Type B pancreatic cell (in vitro differentiated cells): ENCODE data around the gene NEURL1. TPM values are rescaled to one million over a fixed set of nuclear protein-coding genes. Genes with fewer than 3 reads are reported as not detected.
A peak's percentile ranks its signal among the peaks of the same experiment; 100 is the strongest.

Experiments
- DNase-seq: peaks from one replicate; pipeline ENCODE4 v3.0.0; 2021; ENCODE audit warnings: mixed read lengths; ENCODE audit not compliant: unreplicated experiment; ENCODE audit errors: extremely low spot score
- H3K27ac Mint-ChIP-seq: 2 replicates; pipeline ENCODE4 v1.8.0; 2021; ENCODE audit warnings: mild to moderate bottlenecking, mixed read lengths
- H3K27me3 Mint-ChIP-seq: 2 replicates; pipeline ENCODE4 v1.8.0; 2021; ENCODE audit warnings: mixed read lengths
- H3K36me3 Mint-ChIP-seq: 2 replicates; pipeline ENCODE4 v1.8.0; 2021; ENCODE audit warnings: mixed read lengths
- H3K4me1 Mint-ChIP-seq: one replicate; pipeline ENCODE4 v1.8.0; 2021; ENCODE audit warnings: mixed read lengths; ENCODE audit not compliant: unreplicated experiment
- H3K4me3 Mint-ChIP-seq: 2 replicates; pipeline ENCODE4 v1.8.0; 2021; ENCODE audit warnings: mild to moderate bottlenecking, mixed read lengths
- H3K9me3 Mint-ChIP-seq: 2 replicates; pipeline ENCODE4 v1.8.0; 2021; ENCODE audit warnings: mixed read lengths
- total RNA-seq: library from RNA; stranded (reverse); gene quantifications from 2 replicates; pipeline ENCODE4 v1.2.1, GENCODE V29; 2021; ENCODE audit warnings: low replicate concordance
- TF ChIP-seq, protein P1 (sequence below): fragments of 200-600 bp; sonication (generic); conservative IDR thresholded peaks from 2 replicates; pipeline ENCODE4 v1.5.0; 2021; ENCODE audit warnings: antibody characterized with exemption, mild to moderate bottlenecking

NEURL1 gene
- total RNA-seq, 1 donor from 2014 or later = 38.3 TPM

DNA sequence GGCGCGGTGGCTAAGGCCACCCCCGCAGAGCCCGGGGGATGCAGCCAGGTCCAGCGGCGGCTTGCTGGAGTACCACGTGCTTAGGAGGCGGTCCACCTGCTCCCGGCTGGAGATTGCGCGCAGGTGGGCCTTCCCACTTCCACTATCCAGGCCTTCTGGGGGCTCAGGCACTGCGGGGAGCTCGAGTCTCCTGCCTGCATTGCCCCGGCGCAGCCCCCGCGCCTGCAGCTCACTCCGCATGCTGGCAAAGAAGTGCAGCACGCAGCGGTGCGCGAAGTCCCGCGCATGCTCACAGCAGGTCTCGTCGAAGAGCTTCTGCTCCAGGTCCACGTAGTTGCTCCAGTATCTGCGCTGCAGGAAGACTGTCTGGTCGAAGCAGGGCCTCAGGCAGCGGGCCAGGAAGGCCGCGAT, 20.2 kb upstream of the NEURL1 start:
- H3K9me3 Mint-ChIP-seq = no peaks in the 10 kb centered on the region
- DNase-seq = no peak
- no peaks in the 10 kb centered on the region for H3K36me3 Mint-ChIP-seq
- H3K27me3 Mint-ChIP-seq = peaks cover 5% of the 10 kb centered on the region
- no peak overlapping the region for H3K27ac Mint-ChIP-seq
- peaks cover 5% of the 10 kb centered on the region for H3K4me1 Mint-ChIP-seq
- no peak overlapping the region for H3K4me3 Mint-ChIP-seq
- TF ChIP-seq, protein P1, sequence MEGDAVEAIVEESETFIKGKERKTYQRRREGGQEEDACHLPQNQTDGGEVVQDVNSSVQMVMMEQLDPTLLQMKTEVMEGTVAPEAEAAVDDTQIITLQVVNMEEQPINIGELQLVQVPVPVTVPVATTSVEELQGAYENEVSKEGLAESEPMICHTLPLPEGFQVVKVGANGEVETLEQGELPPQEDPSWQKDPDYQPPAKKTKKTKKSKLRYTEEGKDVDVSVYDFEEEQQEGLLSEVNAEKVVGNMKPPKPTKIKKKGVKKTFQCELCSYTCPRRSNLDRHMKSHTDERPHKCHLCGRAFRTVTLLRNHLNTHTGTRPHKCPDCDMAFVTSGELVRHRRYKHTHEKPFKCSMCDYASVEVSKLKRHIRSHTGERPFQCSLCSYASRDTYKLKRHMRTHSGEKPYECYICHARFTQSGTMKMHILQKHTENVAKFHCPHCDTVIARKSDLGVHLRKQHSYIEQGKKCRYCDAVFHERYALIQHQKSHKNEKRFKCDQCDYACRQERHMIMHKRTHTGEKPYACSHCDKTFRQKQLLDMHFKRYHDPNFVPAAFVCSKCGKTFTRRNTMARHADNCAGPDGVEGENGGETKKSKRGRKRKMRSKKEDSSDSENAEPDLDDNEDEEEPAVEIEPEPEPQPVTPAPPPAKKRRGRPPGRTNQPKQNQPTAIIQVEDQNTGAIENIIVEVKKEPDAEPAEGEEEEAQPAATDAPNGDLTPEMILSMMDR = no peak

DNA sequence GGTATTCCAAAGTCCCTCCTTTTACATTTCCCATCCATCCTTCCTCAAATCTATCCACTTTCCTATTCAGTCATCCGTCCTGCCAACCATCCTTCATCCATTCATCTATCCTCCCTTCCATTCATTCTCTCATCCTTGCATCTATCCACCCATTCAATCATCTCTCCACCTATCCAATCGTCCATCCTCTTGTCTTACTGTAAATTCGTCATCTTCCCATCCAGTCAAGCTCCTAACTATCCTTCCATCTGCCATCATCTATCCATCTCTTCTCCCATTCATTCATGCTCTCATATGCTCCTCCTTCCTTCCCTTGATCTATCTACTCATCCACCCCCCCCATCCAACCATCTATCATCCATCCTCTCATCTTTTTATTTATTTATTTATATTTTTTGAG, 19.4 kb upstream of the NEURL1 start:
- no peak overlapping the region for H3K4me3 Mint-ChIP-seq
- H3K27ac Mint-ChIP-seq = no peak overlapping the region
- H3K27me3 Mint-ChIP-seq = peaks cover 5% of the 10 kb centered on the region
- peaks cover 6% of the 10 kb centered on the region for H3K4me1 Mint-ChIP-seq
- H3K36me3 Mint-ChIP-seq = no peaks in the 10 kb centered on the region
- TF ChIP-seq, protein P1 = no peak
- no peak for DNase-seq
- H3K9me3 Mint-ChIP-seq = no peaks in the 10 kb centered on the region

DNA sequence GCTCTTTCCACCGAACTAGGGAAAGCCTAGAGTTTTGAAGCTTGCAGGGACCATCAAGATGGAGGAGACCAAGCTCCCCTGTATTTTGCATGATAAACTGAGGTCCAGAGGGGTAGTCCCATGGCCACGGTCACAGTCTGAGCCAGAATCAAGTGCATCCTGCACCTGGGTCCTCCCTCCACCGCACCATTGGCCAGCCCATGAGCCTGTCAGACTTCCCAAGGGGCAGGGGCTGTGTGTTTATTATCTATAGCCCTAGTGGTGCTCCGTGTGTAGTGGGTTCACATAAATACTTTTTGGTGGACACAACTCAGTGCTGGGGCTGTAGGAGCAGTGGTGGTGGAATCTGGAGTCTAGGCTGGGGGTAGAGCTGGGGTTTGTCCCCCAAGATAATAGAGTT, 18.1 kb upstream of the NEURL1 start:
- Mint-ChIP-seq H3K27ac (peak overlapping the region; percentile 47), H3K4me1 (peaks cover 11% of the 10 kb centered on the region), H3K4me3 (no peak overlapping the region), H3K36me3 (no peaks in the 10 kb centered on the region), H3K9me3 (no peaks in the 10 kb centered on the region), H3K27me3 (peaks cover 3% of the 10 kb centered on the region)
- TF ChIP-seq, protein P1 = no peak
- no peak for DNase-seq

DNA sequence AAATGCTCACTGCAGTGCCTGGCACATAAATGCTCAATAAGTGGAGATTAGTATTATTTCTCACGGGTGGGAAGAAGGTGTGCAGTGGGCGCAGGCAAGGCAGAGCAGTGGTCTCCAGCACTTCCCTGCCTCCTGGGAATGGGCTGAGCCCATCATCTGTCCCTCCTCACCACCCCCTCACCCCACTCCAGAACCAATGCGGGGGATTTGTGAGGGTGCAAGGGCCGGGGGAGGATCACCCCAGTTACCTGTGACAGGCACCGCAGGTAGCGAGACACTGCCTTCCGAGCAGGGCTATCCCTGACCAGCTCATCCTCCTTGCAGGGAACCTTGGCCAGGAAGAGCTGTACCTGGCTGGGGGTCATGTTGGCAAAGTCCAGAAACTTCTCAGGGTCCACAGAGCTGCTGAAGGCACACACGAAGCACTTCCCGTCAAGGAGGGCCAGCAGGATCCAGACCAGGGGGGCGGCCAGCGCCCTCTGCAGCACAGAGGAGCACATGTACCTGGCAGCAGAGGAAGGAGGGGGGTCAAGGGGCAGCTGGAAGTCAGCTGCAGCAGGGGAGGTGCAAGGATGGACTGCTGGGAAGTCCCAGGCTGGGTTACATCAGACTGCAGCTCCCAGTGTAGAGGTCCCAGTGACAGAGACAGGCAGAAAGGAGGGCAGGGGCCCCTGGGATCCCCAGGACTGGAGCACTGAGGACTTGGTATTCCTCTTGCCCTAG, 17.3 kb upstream of the NEURL1 start:
- H3K4me1 Mint-ChIP-seq = peaks cover 11% of the 10 kb centered on the region
- H3K4me3 Mint-ChIP-seq = no peak overlapping the region
- peak overlapping the region; percentile 47 for H3K27ac Mint-ChIP-seq
- H3K9me3 Mint-ChIP-seq = no peaks in the 10 kb centered on the region
- no peak for DNase-seq
- TF ChIP-seq, protein P1 = no peak
- no peaks in the 10 kb centered on the region for H3K36me3 Mint-ChIP-seq
- no peaks in the 10 kb centered on the region for H3K27me3 Mint-ChIP-seq

DNA sequence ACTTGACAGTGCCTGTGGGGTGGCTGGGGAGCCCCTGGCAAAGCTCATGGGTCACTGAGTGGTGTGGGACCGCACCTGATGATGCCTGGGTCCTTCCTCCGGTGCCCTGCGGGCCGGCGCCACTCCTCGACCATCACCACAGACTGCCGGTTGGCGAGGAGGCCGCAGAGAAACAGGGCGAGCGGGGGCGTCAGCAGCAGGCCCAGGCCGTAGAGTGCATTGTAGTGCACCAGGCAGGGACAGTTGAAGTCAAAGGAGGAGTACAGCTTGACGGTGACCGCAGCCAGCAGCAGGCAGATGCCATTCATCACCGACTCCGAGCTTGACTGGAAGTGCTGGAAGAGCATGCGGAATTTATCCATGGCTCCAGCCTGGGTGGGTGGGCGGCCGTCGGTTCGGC, 14.8 kb upstream of the NEURL1 start:
- H3K4me1 Mint-ChIP-seq = peaks cover 17% of the 10 kb centered on the region

More for the DNA sequence above, 14.8 kb upstream of the NEURL1 start:
- H3K9me3 Mint-ChIP-seq = no peaks in the 10 kb centered on the region
- peak overlapping the region; percentile 86 for H3K27ac Mint-ChIP-seq
- TF ChIP-seq, protein P1 = no peak
- H3K27me3 Mint-ChIP-seq = no peaks in the 10 kb centered on the region
- H3K36me3 Mint-ChIP-seq = no peaks in the 10 kb centered on the region
- DNase-seq = no peak
- H3K4me3 Mint-ChIP-seq = no peak overlapping the region
